Mesendoderm (in vitro differentiated cells): ENCODE data around the gene IFI30.

Experiments
- DNase-seq: peaks from one replicate; pipeline ENCODE4 v3.0.0; 2013
- H2AK5ac ChIP-seq: 2 replicates; pipeline ENCODE4 v1.6.1; 2013; ENCODE audit warnings: low read length, inconsistent platforms
- H2BK120ac ChIP-seq: 2 replicates; pipeline ENCODE4 v1.6.1; 2013; ENCODE audit warnings: low read depth, mild to moderate bottlenecking, low read length, moderate library complexity, mixed read lengths
- H2BK15ac ChIP-seq: replicated peaks from 2 replicates; pipeline ENCODE4 v1.6.1; 2013; ENCODE audit warnings: low read depth, mild to moderate bottlenecking, moderate library complexity
- H2BK5ac ChIP-seq: 2 replicates; pipeline ENCODE4 v1.6.1; 2013; ENCODE audit warnings: low read length, inconsistent platforms
- H3K18ac ChIP-seq: 2 replicates; pipeline ENCODE4 v1.6.1; 2013; ENCODE audit warnings: mild to moderate bottlenecking, low read length, mixed read lengths
- H3K23ac ChIP-seq: one replicate; pipeline ENCODE4 v1.6.1; 2013; ENCODE audit warnings: low read length
- H3K27ac ChIP-seq: 2 replicates; pipeline ENCODE4 v1.5.1; 2013; ENCODE audit warnings: low read depth, mild to moderate bottlenecking, inconsistent platforms, low read length, moderate library complexity
- H3K27me3 ChIP-seq: 2 replicates; pipeline ENCODE4 v1.6.1; 2013; ENCODE audit warnings: low read length, control low read depth, mild to moderate bottlenecking, inconsistent platforms; ENCODE audit not compliant: insufficient read depth, poor library complexity
- H3K36me3 ChIP-seq: 2 replicates; pipeline ENCODE4 v1.6.1; 2013; ENCODE audit warnings: low read length, inconsistent platforms; ENCODE audit not compliant: control insufficient read depth, insufficient read depth
- H3K4ac ChIP-seq: one replicate; pipeline ENCODE4 v1.6.1; 2013; ENCODE audit warnings: low read depth, mild to moderate bottlenecking, low read length, moderate library complexity
- H3K4me1 ChIP-seq: 2 replicates; pipeline ENCODE4 v1.6.1; 2013; ENCODE audit warnings: low read depth, low read length, inconsistent platforms; ENCODE audit not compliant: control insufficient read depth
- H3K4me2 ChIP-seq: 2 replicates; pipeline ENCODE4 v1.6.1; 2013; ENCODE audit warnings: low read length
- H3K4me3 ChIP-seq: 2 replicates; pipeline ENCODE4 v1.5.1; 2013; ENCODE audit warnings: mild to moderate bottlenecking, low read length
- H3K56ac ChIP-seq: one replicate; pipeline ENCODE4 v1.6.1; 2013; ENCODE audit warnings: low read length
- H3K79me1 ChIP-seq: 2 replicates; pipeline ENCODE4 v1.6.1; 2013; ENCODE audit warnings: low read length, inconsistent platforms
- H3K79me2 ChIP-seq: 2 replicates; pipeline ENCODE4 v1.6.1; 2013; ENCODE audit warnings: mild to moderate bottlenecking, low read length; ENCODE audit not compliant: control insufficient read depth, insufficient read depth
- H3K9ac ChIP-seq: 2 replicates; pipeline ENCODE4 v1.6.1; 2013; ENCODE audit warnings: low read length, inconsistent platforms
- H4K5ac ChIP-seq: one replicate; pipeline ENCODE4 v1.6.1; 2013; ENCODE audit warnings: low read length
- H4K8ac ChIP-seq: one replicate; pipeline ENCODE4 v1.6.1; 2013; ENCODE audit warnings: low read depth, mild to moderate bottlenecking, control low read depth, low read length, moderate library complexity
- WGBS: extraction: QIAGEN DNeasy Blood & Tissue Kit; methylation state at CpG from one replicate; pipeline ENCODE4 v1.1.7; 2013; ENCODE audit warnings: low lambda C conversion rate, missing lambda C conversion rate; ENCODE audit not compliant: insufficient coverage; ENCODE audit errors: extremely low coverage; 5-methylcytosine and 5-hydroxymethylcytosine counted together

The IFI30 gene

DNA sequence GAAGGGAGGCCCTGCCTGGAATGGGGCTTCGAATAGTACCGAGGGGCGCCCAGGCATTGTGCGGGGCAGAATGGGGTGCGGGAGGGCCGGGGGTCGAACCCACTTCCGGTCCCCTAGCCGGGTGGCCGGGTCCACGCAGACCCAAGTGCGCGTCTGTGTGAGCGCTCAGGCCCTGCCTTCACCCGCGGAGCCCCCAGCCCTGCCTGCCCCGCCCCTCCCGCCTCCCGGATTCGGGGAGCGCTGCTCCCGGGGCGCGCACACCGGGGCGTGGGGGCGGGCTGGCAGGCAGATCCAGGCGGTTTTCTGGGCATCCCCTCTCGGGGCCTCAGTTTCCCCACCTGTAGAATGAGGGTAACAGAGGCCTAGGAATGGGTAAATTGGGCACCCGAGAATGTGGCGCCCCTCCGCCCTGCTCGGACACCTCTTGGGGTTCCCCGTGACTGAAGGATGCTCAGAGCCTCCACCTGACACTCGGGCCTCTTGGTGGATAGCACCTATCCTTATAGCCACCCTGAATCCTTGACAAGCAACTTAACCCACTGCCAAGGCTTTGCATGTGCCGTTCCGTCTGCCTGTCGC lies 20.0 kb upstream of the IFI30 start:
- Histone ChIP-seq H3K27ac (no peak overlapping the region), H2BK5ac (no peak overlapping the region), H3K23ac (peak overlapping the region; percentile 66), H3K9ac (peak overlapping the region; percentile 90), H3K79me2 (peaks cover 2% of the 10 kb centered on the region), H3K4me2 (peak overlapping the region; percentile 79), H4K8ac (peak overlapping the region; percentile 95), H3K18ac (peak overlapping the region; percentile 68), H2AK5ac (no peak overlapping the region), H2BK15ac (no peak overlapping the region), H2BK120ac (no peak overlapping the region), H3K4ac (peak overlapping the region; percentile 79), H3K4me3 (peak overlapping the region; percentile 70), H4K5ac (no peak overlapping the region), H3K4me1 (no peaks in the 10 kb centered on the region), H3K27me3 (no peaks in the 10 kb centered on the region), H3K79me1 (peaks cover 7% of the 10 kb centered on the region), H3K36me3 (no peaks in the 10 kb centered on the region), H3K56ac (peak overlapping the region; percentile 90)
- no peak for DNase-seq
- WGBS = no CpG with 5 or more reads among the region's 38 CpGs

DNA sequence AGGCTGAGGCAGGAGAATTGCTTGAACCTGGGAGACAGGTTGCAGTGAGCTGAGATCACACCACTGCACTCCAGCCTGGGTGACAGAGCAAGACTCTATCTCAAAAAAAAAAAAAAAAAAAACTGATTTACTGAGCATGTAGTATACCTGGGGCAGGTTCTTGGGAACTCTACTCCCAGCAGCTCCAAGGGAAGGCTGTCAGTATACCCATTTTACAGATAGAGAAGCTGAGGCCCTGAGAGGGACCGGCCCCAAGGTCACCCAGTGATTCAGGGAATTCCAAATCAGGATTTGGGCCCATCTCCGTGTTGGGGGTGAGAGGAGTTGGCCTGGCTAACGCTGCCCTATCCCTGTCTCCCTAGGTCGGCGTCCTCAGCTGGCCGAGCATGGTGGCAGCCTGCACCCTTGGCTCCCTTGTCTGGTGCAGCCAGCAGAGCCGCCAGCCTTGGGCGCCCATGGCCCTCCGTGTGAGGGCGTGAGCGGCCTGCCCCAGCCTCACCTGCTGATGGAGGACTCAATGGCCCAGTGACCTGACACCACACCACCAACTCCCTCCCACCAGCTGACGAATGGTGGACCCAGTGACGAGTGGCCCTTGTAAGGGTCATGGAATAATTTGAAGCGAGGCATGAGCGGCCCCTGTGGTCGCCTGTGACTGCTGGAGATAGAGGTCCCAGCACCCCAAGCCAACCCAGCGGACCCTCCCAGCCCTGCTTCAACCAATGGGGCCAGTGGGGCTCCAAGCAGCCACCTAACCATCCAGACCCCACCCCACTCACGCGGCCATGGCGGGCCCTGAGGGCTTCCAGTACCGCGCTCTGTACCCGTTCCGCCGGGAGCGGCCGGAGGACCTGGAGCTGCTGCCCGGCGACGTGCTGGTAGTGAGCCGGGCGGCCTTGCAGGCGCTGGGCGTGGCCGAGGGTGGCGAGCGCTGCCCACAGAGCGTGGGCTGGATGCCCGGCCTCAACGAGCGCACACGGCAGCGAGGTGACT lies 18.2 kb upstream of the IFI30 start:
- H3K36me3 ChIP-seq = no peaks in the 10 kb centered on the region
- no peak overlapping the region for H3K4me3 ChIP-seq
- H3K79me1 ChIP-seq = peaks cover 7% of the 10 kb centered on the region
- H3K23ac ChIP-seq = no peak overlapping the region
- no peak overlapping the region for H3K4ac ChIP-seq
- WGBS = no CpG with 5 or more reads among the region's 43 CpGs
- H4K8ac ChIP-seq = no peak overlapping the region
- no peak overlapping the region for H2BK120ac ChIP-seq
- H3K56ac ChIP-seq = no peak overlapping the region
- no peak overlapping the region for H3K27ac ChIP-seq
- no peaks in the 10 kb centered on the region for H3K27me3 ChIP-seq
- H2BK5ac ChIP-seq = no peak overlapping the region
- no peak overlapping the region for H4K5ac ChIP-seq
- H3K18ac ChIP-seq = no peak overlapping the region
- H3K4me1 ChIP-seq = no peaks in the 10 kb centered on the region
- no peak overlapping the region for H2BK15ac ChIP-seq
- H3K4me2 ChIP-seq = no peak overlapping the region
- H3K79me2 ChIP-seq = peaks cover 2% of the 10 kb centered on the region
- no peak for DNase-seq
- H3K9ac ChIP-seq = no peak overlapping the region
- no peak overlapping the region for H2AK5ac ChIP-seq

DNA sequence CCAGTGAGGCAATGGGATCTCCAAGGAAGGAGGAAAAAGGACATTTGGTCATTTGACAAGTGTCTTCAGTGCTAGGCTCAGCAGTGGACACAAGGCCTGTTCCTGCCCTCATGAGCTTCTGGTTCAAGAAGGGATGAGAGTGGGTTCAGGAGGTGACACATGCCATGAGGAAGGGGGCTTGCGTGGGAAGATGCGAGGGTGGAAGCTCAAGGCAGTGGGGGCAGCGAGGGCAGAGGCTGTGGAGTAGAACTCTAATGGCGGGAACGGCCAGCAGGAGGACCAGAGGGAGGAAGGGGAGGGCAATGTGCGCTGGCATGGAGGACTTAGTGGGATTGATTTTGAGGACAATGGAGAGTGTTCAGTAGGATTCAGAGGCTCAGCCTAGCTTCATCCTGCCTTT lies 17.3 kb upstream of the IFI30 start:
- no peak overlapping the region for H3K23ac ChIP-seq

DNA sequence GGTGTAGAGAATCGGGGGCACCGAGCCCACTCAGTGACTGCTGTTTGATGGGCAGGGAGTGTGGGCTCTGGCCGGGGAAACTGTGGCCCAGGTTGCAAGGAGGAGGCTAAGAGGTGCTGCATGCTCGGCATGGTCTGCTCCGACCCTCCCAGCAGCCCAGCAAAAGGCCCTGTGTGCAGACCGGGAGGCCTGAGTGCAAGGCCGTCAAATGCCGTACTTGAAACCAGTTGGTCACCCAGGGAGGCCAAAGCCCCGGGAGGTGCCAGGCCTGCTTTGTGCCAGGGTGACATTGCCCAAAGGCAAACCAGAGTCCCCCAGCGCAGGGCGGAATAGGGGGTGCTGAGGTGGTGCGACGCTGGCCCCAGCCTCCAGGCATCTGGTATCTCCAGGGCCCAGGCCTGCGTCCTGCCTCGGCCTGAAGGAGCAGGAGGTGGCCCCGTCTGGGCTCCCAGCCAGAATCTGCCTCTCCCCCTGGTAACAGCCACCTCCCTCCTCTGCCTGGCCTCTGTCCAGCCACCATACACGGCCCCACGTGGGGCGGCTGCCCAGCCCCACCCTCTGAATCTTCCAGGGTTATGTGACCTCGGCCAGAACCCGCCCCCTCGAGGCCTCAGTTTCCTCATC lies 16.7 kb upstream of the IFI30 start:
- Histone ChIP-seq H2BK15ac (no peak overlapping the region), H3K36me3 (no peaks in the 10 kb centered on the region), H2BK5ac (no peak overlapping the region), H3K18ac (no peak overlapping the region), H3K79me1 (peaks cover 7% of the 10 kb centered on the region), H3K4me2 (no peak overlapping the region), H3K56ac (no peak overlapping the region), H2AK5ac (no peak overlapping the region), H3K27ac (no peak overlapping the region), H3K79me2 (peaks cover 2% of the 10 kb centered on the region), H3K23ac (no peak overlapping the region), H3K27me3 (no peaks in the 10 kb centered on the region), H4K5ac (no peak overlapping the region), H3K4me1 (no peaks in the 10 kb centered on the region), H4K8ac (no peak overlapping the region), H3K4me3 (no peak overlapping the region), H3K4ac (no peak overlapping the region), H3K9ac (no peak overlapping the region), H2BK120ac (no peak overlapping the region)
- WGBS = no CpG with 5 or more reads among the region's 22 CpGs
- DNase-seq = no peak

More for the DNA sequence above, 17.3 kb upstream of the IFI30 start:
- peaks cover 7% of the 10 kb centered on the region for H3K79me1 ChIP-seq
- H2BK15ac ChIP-seq = no peak overlapping the region
- WGBS = no CpG with 5 or more reads among the region's 6 CpGs
- H3K27me3 ChIP-seq = no peaks in the 10 kb centered on the region
- H3K4me3 ChIP-seq = no peak overlapping the region
- H3K56ac ChIP-seq = no peak overlapping the region
- H3K4me1 ChIP-seq = no peaks in the 10 kb centered on the region
- H3K9ac ChIP-seq = no peak overlapping the region
- no peak overlapping the region for H4K5ac ChIP-seq
- H3K79me2 ChIP-seq = peaks cover 2% of the 10 kb centered on the region
- H3K4ac ChIP-seq = no peak overlapping the region
- DNase-seq = no peak
- no peak overlapping the region for H2AK5ac ChIP-seq
- H4K8ac ChIP-seq = no peak overlapping the region
- H3K18ac ChIP-seq = no peak overlapping the region
- no peak overlapping the region for H2BK5ac ChIP-seq
- H2BK120ac ChIP-seq = no peak overlapping the region
- no peaks in the 10 kb centered on the region for H3K36me3 ChIP-seq
- no peak overlapping the region for H3K27ac ChIP-seq
- H3K4me2 ChIP-seq = no peak overlapping the region

DNA sequence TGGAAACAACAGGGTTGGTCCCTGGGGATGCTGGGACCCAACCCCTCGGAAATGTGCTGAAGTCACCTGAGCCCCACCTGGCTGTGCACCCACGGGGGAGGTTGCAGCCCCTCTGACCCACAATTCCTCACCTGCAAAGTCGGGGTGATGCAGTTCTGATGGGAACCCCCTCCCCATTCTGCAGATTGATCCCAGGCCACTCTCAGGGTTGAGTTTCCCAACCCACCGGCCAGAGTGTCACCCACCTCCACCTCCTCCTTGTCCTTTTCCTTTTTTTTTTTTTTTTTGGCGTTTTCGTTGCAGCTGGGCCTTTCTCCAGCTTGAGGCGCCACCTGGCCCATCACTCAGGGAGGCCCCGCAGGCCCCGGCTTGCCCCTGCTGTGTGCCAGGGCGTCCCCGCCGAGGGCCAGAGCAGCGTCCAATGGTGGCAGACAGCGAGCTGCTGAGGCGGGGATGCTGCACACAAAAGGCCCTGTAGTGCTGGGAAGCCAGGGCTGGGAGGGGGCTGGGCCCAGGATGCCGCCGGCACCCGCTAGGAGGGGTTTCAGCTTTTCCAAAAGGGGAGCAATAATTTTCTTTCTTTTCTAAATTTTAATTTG lies 16.0 kb upstream of the IFI30 start:
- WGBS = no CpG with 5 or more reads among the region's 18 CpGs
- no peak overlapping the region for H3K27ac ChIP-seq

More for the DNA sequence above, 16.0 kb upstream of the IFI30 start:
- Histone ChIP-seq H3K4me1 (no peaks in the 10 kb centered on the region), H3K36me3 (no peaks in the 10 kb centered on the region), H3K9ac (no peak overlapping the region), H2BK15ac (no peak overlapping the region), H3K56ac (no peak overlapping the region), H2BK120ac (no peak overlapping the region), H3K4me2 (no peak overlapping the region), H2BK5ac (no peak overlapping the region), H4K8ac (no peak overlapping the region), H2AK5ac (no peak overlapping the region), H4K5ac (no peak overlapping the region), H3K18ac (no peak overlapping the region), H3K23ac (no peak overlapping the region), H3K79me2 (peaks cover 2% of the 10 kb centered on the region), H3K4ac (no peak overlapping the region), H3K79me1 (peaks cover 7% of the 10 kb centered on the region), H3K27me3 (no peaks in the 10 kb centered on the region), H3K4me3 (no peak overlapping the region)
- DNase-seq = no peak
